T47D (cell line): ENCODE measurements around the gene B3GAT2.
A peak's percentile ranks its signal among the peaks of the same experiment; 100 is the strongest.

ENCODE experiments used
- DNase-seq, 2 experiments: peaks; one replicate each; pipeline versions ENCODE4 v3.0.0 to v3.0.0-alpha.2; 2011 to 2012; ENCODE audit warnings: low read depth in 1 of 2, low spot score in 1 of 2
- JUND ChIP-seq: IDR thresholded peaks from 2 replicates; pipeline ENCODE4 v1.6.1; 2012; ENCODE audit warnings: low read depth
- in situ Hi-C: cut with HindIII; loops from 2 replicates; pipeline ENCODE4 v1.10.0; 2016; ENCODE audit warnings: low sequenced_read_pairs, low pct_unique_long_range_greater_than_20kb

B3GAT2 gene

DNA sequence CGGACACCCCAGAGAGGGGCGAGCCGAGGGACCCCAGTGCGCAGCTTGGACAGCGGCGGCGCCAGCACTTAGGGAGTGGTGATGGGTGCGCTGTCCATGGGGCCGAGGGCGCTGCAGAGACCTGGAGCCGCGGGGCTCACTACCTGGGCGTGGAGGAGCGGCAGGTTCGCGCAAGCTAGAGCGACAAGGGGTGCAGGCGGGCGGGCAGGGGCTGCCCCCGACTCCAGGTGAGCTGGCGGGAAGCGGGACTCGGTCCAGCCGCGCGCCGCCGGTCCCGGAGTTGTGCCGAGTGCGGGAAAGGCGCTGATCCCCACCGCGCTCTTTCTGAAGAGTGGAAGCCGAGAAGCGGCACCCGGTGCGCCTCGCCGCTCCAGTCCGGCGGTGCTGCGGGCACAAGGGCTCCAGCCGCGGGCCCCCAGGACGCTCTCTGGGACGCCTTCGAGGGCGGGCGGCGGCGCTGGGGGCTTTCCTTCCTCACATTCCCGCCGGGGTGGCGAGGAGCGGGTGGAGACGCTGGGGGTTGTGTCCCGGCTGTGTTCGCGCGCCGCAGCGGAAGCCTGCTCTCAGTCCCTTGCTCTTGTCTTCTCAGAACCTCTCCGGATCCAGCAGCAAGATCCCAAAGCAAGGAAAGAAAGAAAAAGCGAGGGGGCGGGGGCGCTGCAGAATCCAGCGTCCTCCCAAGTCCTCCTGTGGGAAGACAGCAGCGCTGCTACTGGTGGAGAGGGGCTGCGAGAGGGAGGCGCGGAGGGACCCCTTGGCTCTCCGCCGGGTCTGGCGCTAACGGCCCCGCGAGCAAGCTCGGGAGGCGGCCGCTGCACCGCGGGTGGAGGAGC is at the start of gene B3GAT2:
Gene B3GAT2 (minus strand): TSS at position 610 of the 833 bp plus-strand sequence. CDS start 631 bp downstream, outside the sequence.
- no peak for DNase-seq
- in situ Hi-C loops: no loop called here
- no peak for TF ChIP-seq JUND

DNA sequence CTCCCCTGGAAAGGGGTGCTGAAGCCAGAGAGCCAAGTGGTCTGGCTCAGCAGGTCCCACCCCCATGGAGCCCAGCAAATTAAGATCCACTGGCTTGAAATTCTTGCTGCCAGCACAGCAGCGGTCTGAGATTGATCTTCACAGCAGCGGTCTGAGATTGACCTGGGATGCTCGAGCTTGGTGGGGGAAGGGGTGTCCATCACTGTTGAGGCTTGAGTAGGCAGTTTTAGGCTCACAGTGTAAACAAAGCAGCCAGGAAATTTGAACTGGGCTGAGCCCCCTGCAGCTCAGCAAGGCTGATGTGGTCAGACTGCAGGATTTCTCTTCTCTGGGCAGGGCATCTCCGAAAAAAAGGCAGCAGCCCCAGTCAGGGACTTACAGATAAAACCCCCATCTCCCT is 41.3 kb upstream of the B3GAT2 start:
- no peak for DNase-seq
- in situ Hi-C loops: no loop called here
- no peak for TF ChIP-seq JUND

- TF ChIP-seq JUND: no peak
- in situ Hi-C loops: no loop called here
- DNase-seq: no peak
Measured at GRCh38 chr6:70997379-70997778, 40.5 kb upstream of the B3GAT2 start.

GRCh38 chr6:70996106-70996505 is 39.2 kb upstream of the B3GAT2 start:
- in situ Hi-C loops: no loop called here
- TF ChIP-seq JUND: no peak
- no peak for DNase-seq

GRCh38 chr6:70995411-70995810 is 38.6 kb upstream of the B3GAT2 start:
- in situ Hi-C loops: no loop called here
- TF ChIP-seq JUND: no peak
- DNase-seq: no peak

GRCh38 chr6:70991253-70991652 is 34.4 kb upstream of the B3GAT2 start:
- no peak for TF ChIP-seq JUND
- DNase-seq: no peak
- in situ Hi-C loops: no loop called here

DNA sequence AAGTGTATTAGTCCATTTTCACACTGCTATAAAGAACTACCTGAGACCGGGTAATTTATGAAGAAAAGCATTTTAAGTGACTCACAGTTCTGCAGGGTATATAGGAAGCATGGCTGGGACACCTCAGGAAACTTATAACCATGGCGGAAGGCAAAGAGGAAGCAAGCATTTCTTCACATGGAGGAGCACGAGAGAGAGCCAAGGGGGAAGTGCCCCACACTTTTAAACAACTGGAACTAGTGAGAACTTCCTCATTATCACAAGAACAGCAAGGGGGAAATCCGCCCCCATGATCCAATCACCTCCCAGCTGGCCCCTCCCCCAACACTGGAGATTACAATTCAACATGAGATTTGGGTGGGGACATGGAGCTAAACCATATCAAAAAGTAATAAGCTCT is 28.3 kb upstream of the B3GAT2 start:
- TF ChIP-seq JUND: no peak
- DNase-seq: no peak
- in situ Hi-C loops: no loop called here

DNA sequence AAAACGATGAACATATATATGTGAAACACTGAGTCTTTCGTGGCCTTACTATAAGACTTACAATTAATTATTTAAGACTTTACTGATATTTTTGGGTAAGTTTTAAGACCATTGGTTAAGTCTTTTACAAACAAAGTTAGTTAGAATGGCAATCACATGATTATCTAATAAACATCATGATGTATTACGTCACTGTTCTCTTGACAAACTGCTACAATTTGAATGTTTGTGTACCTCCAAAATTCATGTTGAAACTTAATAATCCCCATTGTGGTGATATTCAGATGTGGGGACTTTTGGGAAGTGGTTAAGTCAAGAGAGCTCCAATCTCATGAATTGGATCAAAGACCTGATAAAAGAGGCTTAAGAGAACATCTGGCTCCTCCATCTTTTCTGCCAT is 25.9 kb upstream of the B3GAT2 start:
- TF ChIP-seq JUND: no peak
- no peak for DNase-seq
- in situ Hi-C loops: no loop called here

DNA sequence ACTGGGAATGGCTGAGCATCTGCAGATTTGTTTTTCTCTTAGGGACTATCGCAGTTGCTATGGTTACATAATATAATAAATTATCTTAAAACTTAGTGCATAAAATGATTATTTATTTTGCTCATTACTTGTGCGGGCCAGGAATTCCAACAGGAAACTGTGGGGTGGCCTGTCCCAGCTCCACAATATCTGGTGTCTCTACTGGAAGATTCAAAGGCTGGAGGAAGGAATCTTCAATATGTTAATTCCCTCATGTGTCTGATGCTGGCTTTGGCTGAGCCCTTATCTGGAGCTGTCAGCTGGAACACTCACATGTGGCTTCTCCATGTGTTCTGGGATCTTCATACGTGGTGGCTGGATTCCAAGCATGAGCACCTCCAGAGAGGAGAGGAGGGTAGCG is 23.9 kb upstream of the B3GAT2 start:
- DNase-seq: no peak
- TF ChIP-seq JUND: no peak
- in situ Hi-C loops: no loop called here

DNA sequence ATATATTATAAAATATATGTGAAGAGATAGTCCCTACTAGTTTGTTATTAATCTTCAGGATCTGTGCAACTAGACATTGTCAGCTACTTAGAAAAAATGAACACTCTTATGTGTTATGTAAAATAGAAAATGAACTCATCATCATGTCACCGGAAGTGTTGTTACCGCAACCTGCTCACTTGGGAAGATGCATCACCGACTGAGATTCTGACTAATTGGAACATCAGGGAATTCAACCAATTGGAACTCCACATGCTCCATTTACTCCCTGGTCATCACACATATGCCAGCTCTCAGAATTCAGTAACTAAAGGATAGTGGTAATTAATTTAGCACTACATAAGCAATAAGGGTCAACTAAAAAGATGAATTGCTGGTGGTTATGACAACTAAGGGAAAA is 16.7 kb upstream of the B3GAT2 start:
- no peak for DNase-seq
- no peak for TF ChIP-seq JUND
- in situ Hi-C loops: no loop called here

- DNase-seq: no peak
- no peak for TF ChIP-seq JUND
- in situ Hi-C loops: no loop called here
Measured at GRCh38 chr6:70967049-70967448, 10.2 kb upstream of the B3GAT2 start.

- in situ Hi-C loops: no loop called here
- no peak for TF ChIP-seq JUND
- no peak for DNase-seq
Measured at GRCh38 chr6:70957284-70957617, 391 bp upstream of the B3GAT2 start.

DNA sequence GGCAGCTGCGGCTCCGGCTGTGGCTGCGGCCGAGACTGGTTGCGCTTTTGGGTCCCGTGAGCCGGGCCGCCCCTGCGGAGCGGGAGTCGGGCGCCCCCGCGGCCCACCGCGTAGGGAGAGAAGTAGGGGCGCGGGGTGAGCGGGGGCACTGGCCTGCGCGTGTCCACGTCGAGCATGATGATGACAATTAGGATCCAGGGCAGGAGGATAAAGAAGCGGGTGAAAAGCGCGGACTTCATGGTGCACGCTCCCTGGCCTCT is 739 bp downstream of the B3GAT2 start:
- no peak for TF ChIP-seq JUND
- in situ Hi-C loops: no loop called here

DNA sequence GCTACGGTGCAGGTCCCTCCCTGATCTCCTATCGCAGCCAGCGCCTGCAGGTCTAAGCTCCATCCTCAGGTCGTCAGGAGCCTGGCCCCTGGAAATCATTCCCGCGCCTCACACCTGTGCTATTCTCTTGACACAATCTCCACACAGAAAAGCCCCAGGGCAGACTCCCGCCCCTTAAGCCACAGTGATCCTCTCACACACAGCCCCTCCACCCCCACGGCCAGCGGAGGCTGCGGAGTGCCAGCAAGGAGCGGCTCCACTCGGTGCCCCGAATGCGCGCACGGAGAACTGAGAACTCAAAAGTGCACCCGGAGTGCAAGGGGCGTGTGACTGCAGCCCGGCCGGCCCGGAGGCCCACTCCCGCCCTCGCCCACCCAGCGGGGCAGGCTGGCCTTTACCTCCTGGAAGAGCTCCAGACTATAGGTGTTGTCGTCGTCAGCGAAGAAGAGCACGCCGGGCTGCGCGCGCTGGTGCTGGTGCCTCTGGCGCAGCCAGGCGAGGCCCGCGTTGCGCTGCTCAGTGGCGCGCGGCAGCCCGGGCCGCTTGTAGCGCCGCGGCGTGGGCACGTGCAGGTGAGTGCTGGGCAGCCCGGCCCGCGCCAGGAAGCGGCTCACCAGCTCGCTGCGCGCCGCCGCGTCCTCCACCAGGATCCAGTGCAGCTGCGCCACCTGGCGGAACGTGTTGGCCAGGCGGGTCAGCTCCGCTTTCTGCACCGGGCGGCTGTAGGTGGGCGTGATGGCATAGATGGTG is 1.2 kb downstream of the B3GAT2 start:
- peak; percentile 87 to 88 for DNase-seq
- TF ChIP-seq JUND: no peak
- in situ Hi-C loops: no loop called here

More for the DNA sequence above, 739 bp downstream of the B3GAT2 start:
- no peak for DNase-seq
